Uterus (tissue), 4 donors: ENCODE data around the gene JPT2. TPM values are rescaled to one million over a fixed set of nuclear protein-coding genes. Genes with fewer than 3 reads are reported as not detected.
"Not testable (repeated sequence)": the region's sequence is repeated elsewhere in the genome, so short reads cannot be mapped to it uniquely, and the experiment has no call there.

Experiments used
- DNase-seq, 2 donors: peaks; one replicate each; pipeline ENCODE4 v3.0.0-alpha.2; 2019 to 2020
- H3K27ac ChIP-seq, 2 donors: fragments of 200-600 bp; sonication (generic); 1 replicate in 1 of 2; 2 replicates in 1 of 2; pipeline ENCODE4 v1.5.1; 2016 to 2018
- H3K27me3 ChIP-seq, 2 donors: fragments of 200-600 bp; sonication (generic); one replicate each; pipeline ENCODE4 v1.5.1; 2018 to 2019; ENCODE audit warnings: control low read depth in 1 of 2
- H3K36me3 ChIP-seq, 2 donors: fragments of 200-600 bp; sonication (generic); one replicate each; pipeline ENCODE4 v1.5.1; 2019; ENCODE audit warnings: control low read depth in 1 of 2
- H3K4me1 ChIP-seq, 2 donors: fragments of 200-600 bp; sonication (generic); one replicate each; pipeline ENCODE4 v1.5.1; 2018 to 2019; ENCODE audit warnings: control low read depth in 1 of 2
- H3K4me3 ChIP-seq, 2 donors: fragments of 200-600 bp; sonication (generic); 1 replicate in 1 of 2; 2 replicates in 1 of 2; pipeline ENCODE4 v1.5.1; 2018 to 2019; ENCODE audit warnings: mild to moderate bottlenecking in 1 of 2
- H3K9me3 ChIP-seq, 2 donors: fragments of 200-600 bp; sonication (generic); one replicate each; pipeline ENCODE4 v1.5.1; 2019; ENCODE audit warnings: control low read depth in 1 of 2
- POLR2A ChIP-seq, 2 donors: fragments of 450-650 bp; IDR thresholded peaks; one replicate each; pipeline ENCODE4 v1.6.1; 2016; ENCODE audit warnings: antibody characterized with exemption in 2 of 2, mild to moderate bottlenecking in 1 of 2, moderate library complexity in 1 of 2
- intact Hi-C: fragments of 100-400 bp; cut with DNase I; formaldehyde crosslinking; loops from one replicate; pipeline ENCODE4 v1.15.1; 2023; ENCODE audit warnings: low total_unique reads
- total RNA-seq, 4 donors: library from RNA; depleted of rRNA in 3 of 4; stranded (reverse); fragments of >200 nt in 3 of 4; gene quantifications; one replicate each; pipeline versions ENCODE4 v1.1.0 to v1.2.4, GENCODE V29; 2014 to 2023
- TF ChIP-seq, protein P1 (sequence below), 4 experiments: fragments of 200-600 bp in 2 of 4; fragments of 450-650 bp in 2 of 4; sonication (generic) in 2 of 4; IDR thresholded peaks; one replicate each; pipeline ENCODE4 v1.5.1; 2016 to 2019; ENCODE audit warnings: antibody characterized with exemption in 4 of 4, mild to moderate bottlenecking in 2 of 4, moderate library complexity in 1 of 4
- donor health status: DM: yes; HTN: yes; CAD: no.

The JPT2 gene
- total RNA-seq, 4 donors from 2014 or later, result 10.6 to 59.0 (median 39.6) TPM

DNA sequence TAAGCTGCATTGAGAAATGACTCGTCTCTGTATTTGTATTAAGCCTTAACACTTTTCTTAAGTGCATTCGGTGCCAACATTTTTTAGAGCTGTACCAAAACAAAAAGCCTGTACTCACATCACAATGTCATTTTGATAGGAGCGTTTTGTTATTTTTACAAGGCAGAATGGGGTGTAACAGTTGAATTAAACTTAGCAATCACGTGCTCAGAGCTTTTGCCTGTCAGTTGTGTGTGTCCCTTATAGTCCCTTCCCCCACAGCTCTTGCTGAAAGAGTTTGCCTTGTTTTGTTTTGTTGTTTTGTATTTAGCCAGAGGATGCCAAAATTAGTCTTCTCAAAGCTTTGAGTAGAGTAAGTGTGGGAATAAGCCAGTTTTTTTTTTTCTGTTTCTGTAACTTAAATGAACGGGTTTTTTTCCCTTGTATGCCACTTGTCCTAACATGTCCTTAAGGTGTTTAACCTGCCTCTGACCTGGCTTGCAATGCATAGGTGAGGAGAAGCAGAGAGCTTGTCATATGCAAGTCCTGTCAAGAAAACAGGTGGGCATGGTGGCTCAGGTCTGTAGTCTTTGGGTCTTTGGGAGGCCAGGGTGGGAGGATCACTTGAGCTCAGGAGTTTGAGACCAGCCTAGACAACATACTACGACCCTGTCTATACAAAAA lies 23.3 kb downstream of the JPT2 start:
- no peaks in the 10 kb centered on the region for H3K4me1 ChIP-seq
- no peak for TF ChIP-seq POLR2A (IDR thresholded peaks at IDR 0.05)
- TF ChIP-seq, protein P1, sequence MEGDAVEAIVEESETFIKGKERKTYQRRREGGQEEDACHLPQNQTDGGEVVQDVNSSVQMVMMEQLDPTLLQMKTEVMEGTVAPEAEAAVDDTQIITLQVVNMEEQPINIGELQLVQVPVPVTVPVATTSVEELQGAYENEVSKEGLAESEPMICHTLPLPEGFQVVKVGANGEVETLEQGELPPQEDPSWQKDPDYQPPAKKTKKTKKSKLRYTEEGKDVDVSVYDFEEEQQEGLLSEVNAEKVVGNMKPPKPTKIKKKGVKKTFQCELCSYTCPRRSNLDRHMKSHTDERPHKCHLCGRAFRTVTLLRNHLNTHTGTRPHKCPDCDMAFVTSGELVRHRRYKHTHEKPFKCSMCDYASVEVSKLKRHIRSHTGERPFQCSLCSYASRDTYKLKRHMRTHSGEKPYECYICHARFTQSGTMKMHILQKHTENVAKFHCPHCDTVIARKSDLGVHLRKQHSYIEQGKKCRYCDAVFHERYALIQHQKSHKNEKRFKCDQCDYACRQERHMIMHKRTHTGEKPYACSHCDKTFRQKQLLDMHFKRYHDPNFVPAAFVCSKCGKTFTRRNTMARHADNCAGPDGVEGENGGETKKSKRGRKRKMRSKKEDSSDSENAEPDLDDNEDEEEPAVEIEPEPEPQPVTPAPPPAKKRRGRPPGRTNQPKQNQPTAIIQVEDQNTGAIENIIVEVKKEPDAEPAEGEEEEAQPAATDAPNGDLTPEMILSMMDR (IDR thresholded peaks at IDR 0.05), result no peak
- no peak overlapping the region for H3K4me3 ChIP-seq
- no peaks in the 10 kb centered on the region for H3K27me3 ChIP-seq
- no peaks in the 10 kb centered on the region for H3K36me3 ChIP-seq
- no peak overlapping the region for H3K27ac ChIP-seq
- H3K9me3 ChIP-seq, result no peaks in the 10 kb centered on the region
- intact Hi-C loops, result no loop called here
- DNase-seq, result no peak

DNA sequence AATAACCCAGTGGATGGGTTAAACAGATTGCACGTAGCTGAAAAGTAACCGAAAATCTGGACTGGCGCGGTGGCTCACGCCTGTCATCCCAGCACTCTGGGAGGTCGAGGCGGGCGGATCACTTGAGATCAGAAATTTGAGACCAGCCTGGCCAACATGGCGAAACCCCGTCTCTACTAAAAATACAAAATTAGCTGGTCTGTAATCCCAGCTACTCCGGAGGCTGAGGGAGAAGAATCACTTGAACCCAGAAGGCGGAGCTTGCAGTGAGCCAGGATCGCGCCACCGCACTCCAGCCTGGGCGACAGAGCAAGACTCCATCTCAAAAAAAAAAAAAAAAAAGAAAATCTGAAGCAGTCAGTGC lies 27.2 kb downstream of the JPT2 start:
- H3K4me1 ChIP-seq, result peaks cover 0 to 20% of the 10 kb centered on the region in 2 donors
- H3K9me3 ChIP-seq, H3K36me3 ChIP-seq, intact Hi-C loops, DNase-seq, H3K27me3 ChIP-seq: not testable (repeated sequence)
- H3K27ac ChIP-seq, result peak overlapping the region; percentile 81 to 91
- peak overlapping the region; percentile 66 to 83 for H3K4me3 ChIP-seq

DNA sequence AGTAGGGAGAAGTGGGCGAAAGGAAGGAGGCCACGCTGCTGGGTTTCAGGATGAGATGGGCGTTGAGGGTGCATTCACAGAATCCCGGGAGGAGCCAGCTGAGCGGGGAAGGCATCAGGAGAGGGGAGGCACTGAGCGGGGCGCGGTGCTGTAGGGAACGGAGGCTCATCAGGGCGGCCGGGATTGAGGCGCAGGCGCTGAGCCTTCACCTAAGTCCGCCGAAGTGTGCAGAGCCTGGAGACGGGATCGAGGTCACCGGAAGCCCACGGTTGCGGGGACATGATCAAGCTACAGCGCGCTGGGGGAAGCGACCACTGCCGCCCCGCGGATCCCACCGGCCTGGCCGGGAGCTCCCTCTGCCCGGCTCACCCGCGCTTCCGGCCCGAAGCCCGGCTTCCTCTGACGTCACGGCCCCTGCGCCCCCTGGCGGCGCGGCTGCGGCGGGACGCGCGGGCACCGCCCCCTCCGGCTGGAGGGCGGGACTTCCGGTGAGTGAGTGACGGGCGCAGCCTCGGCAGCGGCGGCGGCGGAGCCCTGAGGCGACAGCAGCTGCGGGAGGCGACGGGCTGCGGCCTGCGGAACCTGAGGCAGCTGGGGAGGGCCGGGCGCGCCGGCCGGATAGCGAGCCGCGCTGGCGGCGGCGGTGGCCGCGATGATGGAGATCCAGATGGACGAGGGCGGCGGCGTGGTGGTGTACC lies 27.8 kb downstream of the JPT2 start, which contains the start of gene MAPK8IP3:
Gene MAPK8IP3, plus strand, starts transcription at position 508 of the 698 bp plus-strand sequence. Its CDS starts 145 bp downstream, at position 653.
- peak within 1 kb of the TSS; percentile 66 to 83 for H3K4me3 ChIP-seq
- intact Hi-C loops, result no loop called here
- H3K27ac ChIP-seq, result peak within 1 kb of the TSS; percentile 81 to 91
- H3K4me1 ChIP-seq, result peaks cover 0 to 20% of the 10 kb centered on the region in 2 donors
- no peaks in the 10 kb centered on the region for H3K9me3 ChIP-seq
- H3K27me3 ChIP-seq, result no peaks in the 10 kb centered on the region
- TF ChIP-seq, protein P1 (IDR thresholded peaks at IDR 0.05), result peak; percentile 47 to 100 (median 100)
- TF ChIP-seq POLR2A (IDR thresholded peaks at IDR 0.05), result peak; percentile 92 to 98
- H3K36me3 ChIP-seq, result no peaks in the 10 kb centered on the region
- DNase-seq, result peak; percentile 82 to 95

DNA sequence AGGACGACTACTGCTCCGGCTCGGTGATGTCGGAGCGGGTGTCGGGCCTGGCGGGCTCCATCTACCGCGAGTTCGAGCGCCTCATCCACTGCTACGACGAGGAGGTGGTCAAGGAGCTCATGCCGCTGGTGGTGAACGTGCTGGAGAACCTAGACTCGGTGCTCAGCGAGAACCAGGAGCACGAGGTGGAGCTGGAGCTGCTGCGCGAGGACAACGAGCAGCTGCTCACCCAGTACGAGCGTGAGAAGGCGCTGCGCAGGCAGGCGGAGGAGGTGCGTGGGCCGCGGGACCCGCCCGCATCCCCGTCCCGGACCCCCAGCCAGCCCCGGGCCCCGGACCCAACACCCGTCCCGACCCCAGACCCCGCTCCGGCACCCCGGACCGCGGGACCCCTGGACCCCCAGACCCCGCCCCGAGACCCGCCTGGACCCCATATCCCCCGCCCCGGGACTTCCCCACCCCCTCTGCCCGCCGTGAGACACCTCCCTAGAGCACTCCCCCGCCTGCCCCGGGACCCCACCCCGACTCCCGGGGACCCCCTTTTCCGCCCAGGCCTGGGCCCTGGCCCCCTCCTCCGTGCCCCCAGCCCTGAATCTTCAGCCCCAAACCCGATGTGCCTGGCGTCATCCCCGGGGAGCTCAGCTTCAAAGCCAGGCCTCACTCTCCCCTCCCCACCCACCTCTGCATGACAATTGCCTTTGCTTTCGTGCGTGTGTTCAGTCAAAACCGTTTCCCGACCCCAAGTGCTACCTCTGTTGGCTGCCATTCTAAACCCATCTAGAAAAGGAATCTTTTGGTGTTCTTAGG lies 28.5 kb downstream of the JPT2 start:
- Histone ChIP-seq H3K9me3 (no peaks in the 10 kb centered on the region), H3K27ac (peak overlapping the region; percentile 81 to 91), H3K36me3 (no peaks in the 10 kb centered on the region), H3K4me3 (peak overlapping the region; percentile 66 to 83), H3K27me3 (no peaks in the 10 kb centered on the region), H3K4me1 (peaks cover 0 to 20% of the 10 kb centered on the region in 2 donors)
- no peak for DNase-seq
- TF ChIP-seq, protein P1 (IDR thresholded peaks at IDR 0.05), result no peak
- TF ChIP-seq POLR2A (IDR thresholded peaks at IDR 0.05), result no peak
- intact Hi-C loops, result no loop called here

DNA sequence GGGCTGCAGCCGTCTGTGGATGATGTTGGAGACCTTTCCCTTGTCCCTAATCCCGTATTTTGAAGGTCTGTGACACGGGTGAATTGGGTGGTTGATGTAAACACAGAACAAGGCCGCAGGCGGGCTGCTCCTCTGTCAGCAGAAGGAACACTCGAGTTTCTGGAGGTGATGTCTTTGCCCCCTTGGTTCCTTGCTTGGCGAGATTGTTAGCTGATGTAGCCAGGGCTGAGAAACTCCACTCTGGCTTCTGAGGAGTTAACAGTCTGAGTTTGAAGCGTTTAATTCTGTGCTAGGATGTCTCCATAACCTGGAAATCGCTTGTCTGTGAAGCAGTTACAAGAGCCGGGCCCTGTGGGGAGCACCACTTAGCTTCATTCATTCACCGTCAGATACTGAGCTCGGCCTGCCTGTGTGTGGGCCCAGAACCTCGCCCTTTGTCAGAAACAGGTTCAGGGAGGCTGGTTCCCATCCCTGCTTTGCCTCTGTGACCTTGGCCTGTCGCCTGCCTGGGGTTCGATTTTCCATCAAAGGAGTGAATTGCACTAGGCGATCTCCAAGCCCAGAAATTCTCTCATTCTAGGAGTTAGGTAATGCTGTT lies 29.2 kb downstream of the JPT2 start:
- Histone ChIP-seq H3K27me3 (no peaks in the 10 kb centered on the region), H3K4me3 (peak overlapping the region; percentile 66 to 83), H3K36me3 (no peaks in the 10 kb centered on the region), H3K4me1 (peaks cover 0 to 20% of the 10 kb centered on the region in 2 donors), H3K27ac (peak overlapping the region; percentile 81 to 91), H3K9me3 (no peaks in the 10 kb centered on the region)
- TF ChIP-seq, protein P1 (IDR thresholded peaks at IDR 0.05), result no peak
- no peak for TF ChIP-seq POLR2A (IDR thresholded peaks at IDR 0.05)
- no peak for DNase-seq
- intact Hi-C loops, result no loop called here
